Mammary epithelial cell (primary cell): ENCODE results near the gene TEX11.

Experiments
- EZH2 ChIP-seq: IDR thresholded peaks from 2 replicates; pipeline ENCODE4 v1.6.1; 2012; ENCODE audit warnings: low read length, inconsistent platforms, borderline replicate concordance
- TF ChIP-seq, protein P1 (sequence below), 2 donors: IDR thresholded peaks in 1 of 2; conservative IDR thresholded peaks in 1 of 2; 2 replicates each; pipeline ENCODE4 v1.5.1; 2011 to 2012; ENCODE audit warnings: inconsistent platforms in 2 of 2, low read length in 2 of 2, mild to moderate bottlenecking in 2 of 2, control low read depth in 1 of 2, low read depth in 1 of 2; ENCODE audit not compliant: insufficient read depth in 1 of 2; ENCODE audit errors: extremely low read depth in 1 of 2

DNA sequence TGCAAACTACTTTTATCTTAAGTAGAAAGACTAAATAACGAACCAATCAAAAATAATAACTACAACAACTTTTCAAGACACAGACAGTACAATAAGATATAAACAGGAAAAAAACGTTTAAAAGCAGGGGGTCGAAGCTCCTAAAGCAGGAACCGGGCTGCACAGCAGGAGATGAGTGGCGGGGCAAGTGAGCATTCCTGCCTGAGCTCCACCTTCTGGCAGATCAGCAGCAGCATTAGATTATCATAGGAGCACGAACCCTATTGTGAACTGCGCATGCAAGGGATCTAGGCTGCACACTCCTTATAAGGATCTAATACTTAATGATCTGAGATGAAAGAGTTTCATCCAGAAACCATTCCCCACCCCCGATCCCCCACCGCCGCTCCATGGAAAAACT lies 146.2 kb downstream of the TEX11 start:
- TF ChIP-seq, protein P1, sequence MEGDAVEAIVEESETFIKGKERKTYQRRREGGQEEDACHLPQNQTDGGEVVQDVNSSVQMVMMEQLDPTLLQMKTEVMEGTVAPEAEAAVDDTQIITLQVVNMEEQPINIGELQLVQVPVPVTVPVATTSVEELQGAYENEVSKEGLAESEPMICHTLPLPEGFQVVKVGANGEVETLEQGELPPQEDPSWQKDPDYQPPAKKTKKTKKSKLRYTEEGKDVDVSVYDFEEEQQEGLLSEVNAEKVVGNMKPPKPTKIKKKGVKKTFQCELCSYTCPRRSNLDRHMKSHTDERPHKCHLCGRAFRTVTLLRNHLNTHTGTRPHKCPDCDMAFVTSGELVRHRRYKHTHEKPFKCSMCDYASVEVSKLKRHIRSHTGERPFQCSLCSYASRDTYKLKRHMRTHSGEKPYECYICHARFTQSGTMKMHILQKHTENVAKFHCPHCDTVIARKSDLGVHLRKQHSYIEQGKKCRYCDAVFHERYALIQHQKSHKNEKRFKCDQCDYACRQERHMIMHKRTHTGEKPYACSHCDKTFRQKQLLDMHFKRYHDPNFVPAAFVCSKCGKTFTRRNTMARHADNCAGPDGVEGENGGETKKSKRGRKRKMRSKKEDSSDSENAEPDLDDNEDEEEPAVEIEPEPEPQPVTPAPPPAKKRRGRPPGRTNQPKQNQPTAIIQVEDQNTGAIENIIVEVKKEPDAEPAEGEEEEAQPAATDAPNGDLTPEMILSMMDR (conservative IDR thresholded peaks at IDR 0.05 in 1 of 2, IDR thresholded peaks at IDR 0.05 in 1 of 2; ENCODE audit: extremely low read depth in 1 of 2, insufficient read depth in 1 of 2, low read depth in 1 of 2, low read length in 2 of 2), result no peak
- no peak for TF ChIP-seq EZH2
